Gastrocnemius medialis (tissue), 4 donors: ENCODE measurements around the gene TVP23C. TPM values are rescaled to one million over a fixed set of nuclear protein-coding genes. Genes with fewer than 3 reads are reported as not detected.
"Not testable (repeated sequence)": the region's sequence is repeated elsewhere in the genome, so short reads cannot be mapped to it uniquely, and the experiment has no call there.

Experiments
- ATAC-seq, 2 donors: fragments of 150-250 bp; one replicate each; pipeline ENCODE4 v1.9.1; 2016
- DNase-seq, 2 donors: peaks; one replicate each; pipeline ENCODE4 v3.0.0-alpha.2; 2019
- H3K27ac ChIP-seq, 4 donors: fragments of 200-600 bp; sonication (generic); 1 replicate in 1 of 4; 2 replicates in 3 of 4; pipeline ENCODE4 v1.5.1; 2016 to 2018; ENCODE audit warnings: mild to moderate bottlenecking in 2 of 4, moderate library complexity in 1 of 4
- H3K27me3 ChIP-seq, 3 donors: fragments of 200-600 bp; sonication (generic) in 2 of 3; 1 replicate in 1 of 3; 2 replicates in 2 of 3; pipeline versions ENCODE4 v1.5.1 to v1.6.0; 2016 to 2019; ENCODE audit warnings: mild to moderate bottlenecking in 1 of 3, moderate library complexity in 1 of 3
- H3K36me3 ChIP-seq, 2 donors: fragments of 200-600 bp; sonication (generic) in 1 of 2; one replicate each; pipeline ENCODE4 v1.5.1; 2017 to 2018
- H3K4me1 ChIP-seq, 2 donors: fragments of 200-600 bp; sonication (generic) in 1 of 2; one replicate each; pipeline ENCODE4 v1.5.1; 2016 to 2017; ENCODE audit warnings: mild to moderate bottlenecking in 2 of 2
- H3K4me3 ChIP-seq, 4 donors: fragments of 200-600 bp; sonication (generic) in 3 of 4; 1 replicate in 1 of 4; 2 replicates in 3 of 4; pipeline ENCODE4 v1.5.1; 2016 to 2019; ENCODE audit warnings: mild to moderate bottlenecking in 2 of 4
- H3K9me3 ChIP-seq, 3 donors: fragments of 200-600 bp; sonication (generic) in 2 of 3; 1 replicate in 1 of 3; 2 replicates in 2 of 3; pipeline ENCODE4 v1.5.1; 2016 to 2019
- POLR2A ChIP-seq, 2 donors: fragments of 450-650 bp; IDR thresholded peaks; one replicate each; pipeline ENCODE4 v1.6.1; 2017; ENCODE audit warnings: antibody characterized with exemption in 2 of 2, mild to moderate bottlenecking in 2 of 2, moderate library complexity in 2 of 2
- in situ Hi-C, 4 donors: fragments of 200-750 bp; cut with MboI; loops; one replicate each; pipeline versions ENCODE4 v1.15.0 to v1.8.0; 2017; ENCODE audit warnings: low sequenced_read_pairs in 4 of 4
- intact Hi-C: fragments of 100-400 bp; cut with DNase I; formaldehyde crosslinking; loops from one replicate; pipeline ENCODE4 v1.15.1; 2023; ENCODE audit warnings: low total_unique reads
- total RNA-seq, 4 donors: library from RNA; depleted of rRNA; stranded (reverse); fragments of >200 nt; gene quantifications; one replicate each; pipeline versions ENCODE4 v1.1.0 to v1.2.3, GENCODE V29; 2016
- TF ChIP-seq, protein P1 (sequence below), 5 experiments: fragments of 450-650 bp in 3 of 5; fragments of 200-600 bp in 2 of 5; sonication (generic) in 2 of 5; IDR thresholded peaks in 4 of 5; conservative IDR thresholded peaks in 1 of 5; 1 replicate in 4 of 5; 2 replicates in 1 of 5; pipeline ENCODE4 v1.5.1; 2016 to 2019; ENCODE audit warnings: antibody characterized with exemption in 5 of 5, mild to moderate bottlenecking in 3 of 5, moderate library complexity in 3 of 5

The TVP23C gene
- total RNA-seq, 4 donors from 2014 or later, result 1.2 to 4.2 (median 1.7) TPM; not detected in 1

GRCh38 chr17:15510361-15510760, 52.9 kb downstream of the TVP23C start:
- no peak for ATAC-seq
- no peak for TF ChIP-seq POLR2A (IDR thresholded peaks at IDR 0.05)
- TF ChIP-seq, protein P1, sequence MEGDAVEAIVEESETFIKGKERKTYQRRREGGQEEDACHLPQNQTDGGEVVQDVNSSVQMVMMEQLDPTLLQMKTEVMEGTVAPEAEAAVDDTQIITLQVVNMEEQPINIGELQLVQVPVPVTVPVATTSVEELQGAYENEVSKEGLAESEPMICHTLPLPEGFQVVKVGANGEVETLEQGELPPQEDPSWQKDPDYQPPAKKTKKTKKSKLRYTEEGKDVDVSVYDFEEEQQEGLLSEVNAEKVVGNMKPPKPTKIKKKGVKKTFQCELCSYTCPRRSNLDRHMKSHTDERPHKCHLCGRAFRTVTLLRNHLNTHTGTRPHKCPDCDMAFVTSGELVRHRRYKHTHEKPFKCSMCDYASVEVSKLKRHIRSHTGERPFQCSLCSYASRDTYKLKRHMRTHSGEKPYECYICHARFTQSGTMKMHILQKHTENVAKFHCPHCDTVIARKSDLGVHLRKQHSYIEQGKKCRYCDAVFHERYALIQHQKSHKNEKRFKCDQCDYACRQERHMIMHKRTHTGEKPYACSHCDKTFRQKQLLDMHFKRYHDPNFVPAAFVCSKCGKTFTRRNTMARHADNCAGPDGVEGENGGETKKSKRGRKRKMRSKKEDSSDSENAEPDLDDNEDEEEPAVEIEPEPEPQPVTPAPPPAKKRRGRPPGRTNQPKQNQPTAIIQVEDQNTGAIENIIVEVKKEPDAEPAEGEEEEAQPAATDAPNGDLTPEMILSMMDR (IDR thresholded peaks at IDR 0.05 in 4 of 5, conservative IDR thresholded peaks at IDR 0.05 in 1 of 5), result no peak
- Histone ChIP-seq H3K27ac (no peak overlapping the region), H3K9me3 (no peaks in the 10 kb centered on the region), H3K27me3 (no peaks in the 10 kb centered on the region), H3K4me1 (peaks cover 10 to 12% of the 10 kb centered on the region in 2 donors), H3K36me3 (no peaks in the 10 kb centered on the region), H3K4me3 (no peak overlapping the region)
- in situ Hi-C loops, result loop anchor here in 1 of 4 donors (25.0 kb wide), 1 partner anchor 123 kb away; no protein-coding TSS in a partner anchor
- intact Hi-C loops, result no loop called here
- no peak for DNase-seq

GRCh38 chr17:15509095-15509494, 54.2 kb downstream of the TVP23C start:
- intact Hi-C loops, result no loop called here
- peak overlapping the region in 1 of 4 donors; percentile 63 for H3K27ac ChIP-seq
- H3K4me3 ChIP-seq, result no peak overlapping the region
- no peaks in the 10 kb centered on the region for H3K27me3 ChIP-seq
- ATAC-seq (no peak), DNase-seq (no peak)
- in situ Hi-C loops, result loop anchor here in 2 of 4 donors (10.0 to 25.0 kb wide), 2 partner anchors 94 to 122 kb away; no protein-coding TSS in a partner anchor
- H3K36me3 ChIP-seq, result no peaks in the 10 kb centered on the region
- peaks cover 10 to 12% of the 10 kb centered on the region in 2 donors for H3K4me1 ChIP-seq
- no peak for TF ChIP-seq POLR2A (IDR thresholded peaks at IDR 0.05)
- TF ChIP-seq, protein P1 (IDR thresholded peaks at IDR 0.05 in 4 of 5, conservative IDR thresholded peaks at IDR 0.05 in 1 of 5), result no peak
- no peaks in the 10 kb centered on the region for H3K9me3 ChIP-seq

DNA sequence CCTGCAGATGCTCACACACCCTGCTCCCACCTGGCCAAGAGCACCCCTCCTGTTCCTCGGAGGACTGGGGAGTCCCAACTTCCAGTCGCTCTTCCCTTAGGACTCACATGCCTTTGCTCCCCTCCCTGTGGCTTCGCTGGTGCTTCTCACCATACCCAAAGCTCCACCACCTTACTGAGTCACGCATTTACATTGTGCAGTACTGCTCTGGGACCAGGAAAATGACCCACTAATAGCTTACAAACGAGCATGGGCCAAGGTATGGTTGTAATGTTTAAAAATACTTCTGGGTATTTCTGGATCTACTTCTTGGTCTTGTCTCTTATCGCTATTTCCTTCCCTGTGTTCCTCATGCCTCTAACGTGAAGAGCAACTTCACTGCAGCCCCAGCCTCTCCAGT, 54.8 kb downstream of the TVP23C start:
- Histone ChIP-seq H3K9me3 (no peaks in the 10 kb centered on the region), H3K27ac (peak overlapping the region in 1 of 4 donors; percentile 63), H3K36me3 (no peaks in the 10 kb centered on the region), H3K27me3 (no peaks in the 10 kb centered on the region), H3K4me3 (no peak overlapping the region), H3K4me1 (peaks cover 10 to 12% of the 10 kb centered on the region in 2 donors)
- no peak for TF ChIP-seq POLR2A (IDR thresholded peaks at IDR 0.05)
- no peak for DNase-seq
- intact Hi-C loops, result no loop called here
- in situ Hi-C loops, result loop anchor here in 2 of 4 donors (10.0 to 25.0 kb wide), 2 partner anchors 94 to 121 kb away; no protein-coding TSS in a partner anchor
- ATAC-seq, result peak; percentile 40 to 67

DNA sequence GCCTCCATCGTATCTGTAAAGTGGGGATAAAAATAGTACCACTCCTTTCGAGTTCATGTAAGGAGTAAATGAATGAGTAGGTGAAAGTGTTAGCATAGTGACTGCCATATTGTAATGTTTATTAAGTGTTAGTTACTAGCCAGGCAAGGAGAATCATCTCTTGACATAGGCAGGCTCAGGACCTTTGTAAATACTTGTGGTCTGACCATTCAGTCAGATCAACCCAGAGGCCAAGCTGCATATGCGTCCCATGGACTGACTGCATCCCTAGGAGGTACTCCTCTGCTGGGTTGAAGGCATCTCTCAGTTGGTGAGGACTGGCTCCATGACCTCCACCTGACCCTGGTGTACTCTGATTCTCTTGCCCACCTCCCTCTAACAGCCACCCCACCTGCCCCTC, 55.4 kb downstream of the TVP23C start:
- no peak overlapping the region for H3K27ac ChIP-seq
- ATAC-seq (no peak), DNase-seq (no peak)
- H3K27me3 ChIP-seq, result no peaks in the 10 kb centered on the region
- no peaks in the 10 kb centered on the region for H3K9me3 ChIP-seq
- TF ChIP-seq, protein P1 (IDR thresholded peaks at IDR 0.05 in 4 of 5, conservative IDR thresholded peaks at IDR 0.05 in 1 of 5), result no peak
- TF ChIP-seq POLR2A (IDR thresholded peaks at IDR 0.05), result no peak
- intact Hi-C loops, result no loop called here
- in situ Hi-C loops, result loop anchor here in 2 of 4 donors (10.0 to 25.0 kb wide), 2 partner anchors 93 to 121 kb away; no protein-coding TSS in a partner anchor
- H3K36me3 ChIP-seq, result no peaks in the 10 kb centered on the region
- H3K4me1 ChIP-seq, result peaks cover 10 to 14% of the 10 kb centered on the region in 2 donors
- H3K4me3 ChIP-seq, result no peak overlapping the region

- no peak for DNase-seq
These were observed 56.3 kb downstream of the TVP23C start for GRCh38 chr17:15507001-15507400.

DNA sequence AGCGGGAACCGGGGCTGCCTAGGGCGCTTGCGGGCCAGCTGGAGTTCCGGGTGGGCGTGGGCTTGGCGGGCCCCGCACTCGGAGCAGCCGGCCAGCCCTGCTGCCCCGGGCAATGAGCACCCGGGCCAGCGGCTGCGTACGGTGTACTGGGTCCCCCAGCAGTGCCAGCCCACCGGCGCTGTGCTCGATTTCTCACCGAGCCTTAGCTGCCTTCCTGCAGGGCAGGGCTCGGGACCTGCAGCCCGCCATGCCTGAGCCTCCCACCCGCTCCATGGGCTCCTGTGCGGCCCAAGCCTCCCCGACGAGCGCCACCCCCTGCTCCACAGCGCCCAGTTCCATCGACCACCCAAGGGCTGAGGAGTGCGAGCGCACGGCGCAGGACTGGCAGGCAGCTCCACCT, 57.6 kb downstream of the TVP23C start:
- ATAC-seq, H3K27me3 ChIP-seq, DNase-seq, intact Hi-C loops, H3K9me3 ChIP-seq, H3K36me3 ChIP-seq, H3K27ac ChIP-seq, H3K4me3 ChIP-seq: not testable (repeated sequence)
- H3K4me1 ChIP-seq, result peaks cover 19 to 22% of the 10 kb centered on the region in 2 donors
- in situ Hi-C loops, result loop anchor here in 2 of 4 donors (10.0 to 25.0 kb wide), 2 partner anchors 91 to 118 kb away; no protein-coding TSS in a partner anchor

More at GRCh38 chr17:15507001-15507400, 56.3 kb downstream of the TVP23C start:
- Histone ChIP-seq H3K27me3 (no peaks in the 10 kb centered on the region), H3K27ac (no peak overlapping the region), H3K36me3 (no peaks in the 10 kb centered on the region), H3K4me1 (peaks cover 14 to 17% of the 10 kb centered on the region in 2 donors), H3K4me3 (no peak overlapping the region), H3K9me3 (no peaks in the 10 kb centered on the region)
- in situ Hi-C loops (loop anchor here in 2 of 4 donors (10.0 to 25.0 kb wide), 2 partner anchors 92 to 120 kb away; no protein-coding TSS in a partner anchor), intact Hi-C loops (no loop called here)
- TF ChIP-seq POLR2A (IDR thresholded peaks at IDR 0.05), result no peak
- TF ChIP-seq, protein P1 (IDR thresholded peaks at IDR 0.05 in 4 of 5, conservative IDR thresholded peaks at IDR 0.05 in 1 of 5), result no peak
- no peak for ATAC-seq
